Measurements from ENCODE around the gene JCAD. TPM values are rescaled to one million over a fixed set of nuclear protein-coding genes. Genes with fewer than 3 reads are reported as not detected.

JCAD gene
- total and polyA plus RNA-seq, 9 of the 15 experiments (the other 6 are each of a cell fraction or from before 2014, with no cell fraction given): not detected

- Histone ChIP-seq H3K9me1 (ENCODE audit: control insufficient read depth, insufficient read depth, low read length) (no peaks in the 10 kb centered on the region), H3K79me2 (ENCODE audit: control insufficient read depth, insufficient read depth, low read length) (no peaks in the 10 kb centered on the region), H3K4me1 (replicated peaks in 1 of 2; ENCODE audit: control insufficient read depth in 2 of 2, insufficient read depth in 2 of 2, low read length in 2 of 2) (no peaks in the 10 kb centered on the region), H3K9ac (ENCODE audit: insufficient read depth in 1 of 2, low read depth in 2 of 2, low read length in 2 of 2) (no peak overlapping the region), H3K27me3 (ENCODE audit: control insufficient read depth in 2 of 2, insufficient read depth in 2 of 2, low read length in 2 of 2) (peaks cover 24 to 25% of the 10 kb centered on the region in 2 experiments; a peak in 4 of 5 replicates), H4K20me1 (replicated peaks; ENCODE audit: control insufficient read depth, insufficient read depth, low read length) (0 out of 2 replicates have a peak, but pooled peaks cover 3% of the 10 kb centered on the region), H3K9me3 (replicated peaks; ENCODE audit: control insufficient read depth, insufficient read depth, low read depth, low read length) (no peaks in the 10 kb centered on the region), H3K27ac (ENCODE audit: extremely low read depth, low read depth, low read length) (no peak overlapping the region), H3K4me2 (ENCODE audit: insufficient read depth, low read length) (no peak overlapping the region), H3K4me3 (no peak overlapping the region), H3K36me3 (ENCODE audit: control insufficient read depth, insufficient read depth, low read length) (no peaks in the 10 kb centered on the region), H2AFZ (ENCODE audit: low read depth, low read length) (no peak overlapping the region)
- intact Hi-C loops (cut with micrococcal nuclease): loop anchor here (10.0 kb wide), 1 partner anchor 165 kb away; no protein-coding TSS in a partner anchor
- ATAC-seq: no peak
- TF ChIP-seq MEF2A (IDR thresholded peaks at IDR 0.05; ENCODE audit: control insufficient read depth, low read depth, low read length) (no peak), ZNF584 (CRISPR knock-in tag; IDR thresholded peaks at IDR 0.05; ENCODE audit: low read depth) (no peak), JUNB (CRISPR knock-in tag; conservative IDR thresholded peaks at IDR 0.05) (no peak), KLF13 (tag; IDR thresholded peaks at IDR 0.05; ENCODE audit: borderline replicate concordance, low read depth) (no peak), EWSR1 (IDR thresholded peaks at IDR 0.05; ENCODE audit: borderline replicate concordance, low read depth, partially characterized antibody) (no peak), ZKSCAN1 (IDR thresholded peaks at IDR 0.05; ENCODE audit: low read depth, low read length) (no peak), HIVEP1 (CRISPR knock-in tag; IDR thresholded peaks at IDR 0.05) (no peak), RB1 (IDR thresholded peaks at IDR 0.05; ENCODE audit: low read depth) (no peak), MIER1 (IDR thresholded peaks at IDR 0.05; ENCODE audit: low read depth) (no peak), RBFOX2 (IDR thresholded peaks at IDR 0.05; ENCODE audit: low read depth, low read length) (no peak), POLR3A (IDR thresholded peaks at IDR 0.05; ENCODE audit: borderline replicate concordance, extremely low read depth, insufficient read depth, insufficient read length) (no peak), SNIP1 (IDR thresholded peaks at IDR 0.05; ENCODE audit: low read depth) (no peak)
- TF ChIP-seq, protein P1, sequence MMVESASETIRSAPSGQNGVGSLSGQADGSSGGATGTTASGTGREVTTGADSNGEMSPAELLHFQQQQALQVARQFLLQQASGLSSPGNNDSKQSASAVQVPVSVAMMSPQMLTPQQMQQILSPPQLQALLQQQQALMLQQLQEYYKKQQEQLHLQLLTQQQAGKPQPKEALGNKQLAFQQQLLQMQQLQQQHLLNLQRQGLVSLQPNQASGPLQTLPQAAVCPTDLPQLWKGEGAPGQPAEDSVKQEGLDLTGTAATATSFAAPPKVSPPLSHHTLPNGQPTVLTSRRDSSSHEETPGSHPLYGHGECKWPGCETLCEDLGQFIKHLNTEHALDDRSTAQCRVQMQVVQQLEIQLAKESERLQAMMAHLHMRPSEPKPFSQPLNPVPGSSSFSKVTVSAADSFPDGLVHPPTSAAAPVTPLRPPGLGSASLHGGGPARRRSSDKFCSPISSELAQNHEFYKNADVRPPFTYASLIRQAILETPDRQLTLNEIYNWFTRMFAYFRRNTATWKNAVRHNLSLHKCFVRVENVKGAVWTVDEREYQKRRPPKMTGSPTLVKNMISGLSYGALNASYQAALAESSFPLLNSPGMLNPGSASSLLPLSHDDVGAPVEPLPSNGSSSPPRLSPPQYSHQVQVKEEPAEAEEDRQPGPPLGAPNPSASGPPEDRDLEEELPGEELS (CRISPR knock-in tag; IDR thresholded peaks at IDR 0.05; ENCODE audit: borderline replicate concordance): no peak
- TF ChIP-seq, protein P2, sequence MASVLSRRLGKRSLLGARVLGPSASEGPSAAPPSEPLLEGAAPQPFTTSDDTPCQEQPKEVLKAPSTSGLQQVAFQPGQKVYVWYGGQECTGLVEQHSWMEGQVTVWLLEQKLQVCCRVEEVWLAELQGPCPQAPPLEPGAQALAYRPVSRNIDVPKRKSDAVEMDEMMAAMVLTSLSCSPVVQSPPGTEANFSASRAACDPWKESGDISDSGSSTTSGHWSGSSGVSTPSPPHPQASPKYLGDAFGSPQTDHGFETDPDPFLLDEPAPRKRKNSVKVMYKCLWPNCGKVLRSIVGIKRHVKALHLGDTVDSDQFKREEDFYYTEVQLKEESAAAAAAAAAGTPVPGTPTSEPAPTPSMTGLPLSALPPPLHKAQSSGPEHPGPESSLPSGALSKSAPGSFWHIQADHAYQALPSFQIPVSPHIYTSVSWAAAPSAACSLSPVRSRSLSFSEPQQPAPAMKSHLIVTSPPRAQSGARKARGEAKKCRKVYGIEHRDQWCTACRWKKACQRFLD (CRISPR knock-in tag; IDR thresholded peaks at IDR 0.05): no peak
- BruUV-seq (replicated peaks): no TSS peak
- CTCF ChIA-PET (ENCODE audit: low intra/inter-chr PET ratio): no interaction called here
- in situ Hi-C loops (cut with MboI): no loop called here
- no peak for FAIRE-seq
- DNase-seq (ENCODE audit: extremely low read depth in 1 of 4, low spot score in 3 of 4): no peak
- POLR2A ChIA-PET: no interaction called here
Observed at GRCh38 chr10:30019468-30019867, 39.9 kb downstream of the JCAD start.

All from K562 (cell line).